ENCODE measurements around the gene TEDC1. TPM values are rescaled to one million over a fixed set of nuclear protein-coding genes. Genes with fewer than 3 reads are reported as not detected.

The TEDC1 gene
- total RNA-seq, 1 experiment from 2014 or later: 17.9 TPM

GRCh38 chr14:105536051-105536450 is 45.0 kb downstream of the TEDC1 start:
- CTCF ChIA-PET: no interaction called here
- POLR2A ChIA-PET: no interaction called here
- Mint-ChIP-seq H3K9me3 (peaks cover 32% of the 10 kb centered on the region), H3K27ac (no peak overlapping the region), H3K4me3 (no peak overlapping the region), H3K36me3 (peaks cover 24% of the 10 kb centered on the region), H3K4me1 (no peaks in the 10 kb centered on the region), H3K27me3 (ENCODE audit: low read depth) (peaks cover 19% of the 10 kb centered on the region)
- ATAC-seq (no peak), DNase-seq (ENCODE audit: low spot score) (no peak)
- no peak for TF ChIP-seq JUN (CRISPR knock-in tag; IDR thresholded peaks at IDR 0.05)
- TF ChIP-seq CREB1 (CRISPR knock-in tag; IDR thresholded peaks at IDR 0.05): no peak
- TF ChIP-seq FOXK1 (CRISPR knock-in tag; IDR thresholded peaks at IDR 0.05): no peak
- no peak for TF ChIP-seq KAT7 (CRISPR knock-in tag; IDR thresholded peaks at IDR 0.05; ENCODE audit: borderline replicate concordance)
- TF ChIP-seq SMAD3 (CRISPR knock-in tag; IDR thresholded peaks at IDR 0.05; ENCODE audit: borderline replicate concordance): no peak
- no peak for TF ChIP-seq ZBTB21 (CRISPR knock-in tag; IDR thresholded peaks at IDR 0.05; ENCODE audit: borderline replicate concordance)
- no peak for TF ChIP-seq AR (CRISPR knock-in tag; IDR thresholded peaks at IDR 0.05)

- no peak overlapping the region for H3K4me3 Mint-ChIP-seq
- peaks cover 32% of the 10 kb centered on the region for H3K36me3 Mint-ChIP-seq
- H3K27ac Mint-ChIP-seq: no peak overlapping the region
- CTCF ChIA-PET: interaction anchor here (0.6 to 1.5 kb wide), 4 partner anchors 11 to 56 kb away, joined by 3 to 4 read pairs (median 3); no protein-coding TSS in a partner anchor
- peaks cover 41% of the 10 kb centered on the region for H3K9me3 Mint-ChIP-seq
- H3K4me1 Mint-ChIP-seq: no peaks in the 10 kb centered on the region
- ATAC-seq: no peak
- POLR2A ChIA-PET: no interaction called here
- no peak for TF ChIP-seq SMAD4 (CRISPR knock-in tag; IDR thresholded peaks at IDR 0.05)
- no peak for TF ChIP-seq ZBTB21 (CRISPR knock-in tag; IDR thresholded peaks at IDR 0.05; ENCODE audit: borderline replicate concordance)
- TF ChIP-seq ATF1 (CRISPR knock-in tag; IDR thresholded peaks at IDR 0.05): no peak
- no peak for TF ChIP-seq ERG (CRISPR knock-in tag; IDR thresholded peaks at IDR 0.05)
- no peak for TF ChIP-seq MXD4 (CRISPR knock-in tag; IDR thresholded peaks at IDR 0.05; ENCODE audit: borderline replicate concordance)
- TF ChIP-seq ZNF232 (CRISPR knock-in tag; IDR thresholded peaks at IDR 0.05): no peak
- TF ChIP-seq ZNF671 (CRISPR knock-in tag; IDR thresholded peaks at IDR 0.05): no peak
- peaks cover 22% of the 10 kb centered on the region for H3K27me3 Mint-ChIP-seq (ENCODE audit: low read depth)
- DNase-seq (ENCODE audit: low spot score): no peak
Measured at GRCh38 chr14:105536691-105537579, 45.9 kb downstream of the TEDC1 start.

- peak; percentile 94 for TF ChIP-seq CTCF (IDR thresholded peaks at IDR 0.05)
- TF ChIP-seq ZBTB43 (CRISPR knock-in tag; IDR thresholded peaks at IDR 0.05): no peak
- Mint-ChIP-seq H3K27ac (no peak overlapping the region), H3K9me3 (peaks cover 48% of the 10 kb centered on the region), H3K36me3 (peaks cover 33% of the 10 kb centered on the region), H3K4me1 (no peaks in the 10 kb centered on the region), H3K4me3 (no peak overlapping the region), H3K27me3 (ENCODE audit: low read depth) (peaks cover 22% of the 10 kb centered on the region)
- DNase-seq (ENCODE audit: low spot score) (peak; percentile 73), ATAC-seq (peak; percentile 92)
- CTCF ChIA-PET: interaction anchor here (0.6 to 1.5 kb wide), 4 partner anchors 11 to 57 kb away, joined by 3 to 4 read pairs (median 3); no protein-coding TSS in a partner anchor
- POLR2A ChIA-PET: no interaction called here
Measured at GRCh38 chr14:105537580-105538474, 46.8 kb downstream of the TEDC1 start.
